ENCODE results near the gene CPO. TPM values are rescaled to one million over a fixed set of nuclear protein-coding genes. Genes with fewer than 3 reads are reported as not detected.

Gene CPO
- total RNA-seq, 1 experiment from 2014 or later: 0.32 TPM

DNA sequence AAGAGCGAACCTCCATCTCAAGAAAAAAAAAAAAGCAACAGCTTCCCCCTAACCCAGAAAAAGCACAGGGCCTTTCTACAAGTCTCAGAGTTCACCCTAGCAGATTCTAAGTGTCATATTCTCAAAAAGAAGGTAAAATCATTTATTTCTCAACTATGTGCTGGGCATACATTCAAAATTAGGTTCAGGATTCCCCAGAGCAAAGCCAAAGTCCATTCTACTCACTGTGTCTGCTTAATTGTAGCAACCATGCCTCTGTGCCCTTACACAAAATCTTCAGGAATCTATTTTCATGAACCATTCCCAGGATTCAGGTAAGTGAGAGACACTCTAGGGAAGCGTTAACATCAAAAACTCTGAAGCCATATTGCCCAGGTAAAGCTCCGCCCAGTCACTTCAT, 40.0 kb downstream of the CPO start:
- ChIA-PET RAD21 (ENCODE audit: low non-redundant PET in 1 of 2, low total read pairs in 2 of 2, uncharacterized antibody in 2 of 2, unreplicated experiment in 2 of 2) (no interaction called here), POLR2A (no interaction called here), CTCF (interaction anchor here (2.5 kb wide), 1 partner anchor 494 kb away, joined by 8 read pairs; no protein-coding TSS in a partner anchor)
- no peak overlapping the region for H2AFZ ChIP-seq (ENCODE audit: low read depth, low read length, poor library complexity, severe bottlenecking)
- no peak for TF ChIP-seq SRF (IDR thresholded peaks at IDR 0.05; ENCODE audit: low read depth)
- no peak for TF ChIP-seq JUND (IDR thresholded peaks at IDR 0.05)
- no peak for TF ChIP-seq EZH2 (IDR thresholded peaks at IDR 0.05)
- no peak for TF ChIP-seq EZH2phosphoT487 (IDR thresholded peaks at IDR 0.05; ENCODE audit: borderline replicate concordance)
- TF ChIP-seq MAX (IDR thresholded peaks at IDR 0.05): no peak
- TF ChIP-seq POLR2AphosphoS5 (IDR thresholded peaks at IDR 0.05; ENCODE audit: low read depth, low read length): no peak
- TF ChIP-seq POLR2A (IDR thresholded peaks at IDR 0.05; ENCODE audit: borderline replicate concordance, extremely low read depth, insufficient read depth, insufficient read length): no peak
- TF ChIP-seq REST (IDR thresholded peaks at IDR 0.05; ENCODE audit: low read depth): no peak
- no peak for TF ChIP-seq EGR1 (IDR thresholded peaks at IDR 0.05; ENCODE audit: low read depth)
- TF ChIP-seq CEBPB (IDR thresholded peaks at IDR 0.05; ENCODE audit: low read depth): no peak
- H3K9me2 ChIP-seq (ENCODE audit: insufficient read depth): no peaks in the 10 kb centered on the region; the same call in 1 of the 2 replicates
- H3K9me3 ChIP-seq (ENCODE audit: control insufficient read depth in 1 of 2, insufficient read depth in 1 of 2, low read depth in 1 of 2, low read length in 2 of 2): no peaks in the 10 kb centered on the region
- intact Hi-C loops (cut with micrococcal nuclease): no loop called here
- H3K27ac ChIP-seq (ENCODE audit: low read depth, low read length): no peak overlapping the region
- no TSS peak for BruUV-seq (replicated peaks)
- H3K27me3 ChIP-seq (ENCODE audit: insufficient read depth, low read length): no peaks in the 10 kb centered on the region
- H3K4me1 ChIP-seq (ENCODE audit: control insufficient read depth in 1 of 2, insufficient read depth in 2 of 2, low read length in 2 of 2): no peaks in the 10 kb centered on the region
- ATAC-seq (no peak), DNase-seq (ENCODE audit: low read depth, low spot score) (no peak)
- no peak overlapping the region for H3K4me3 ChIP-seq (replicated peaks in 1 of 2; ENCODE audit: low read depth in 1 of 2, low read length in 2 of 2)
- H3K4me2 ChIP-seq (ENCODE audit: low read length): no peak overlapping the region
- H3K79me2 ChIP-seq (ENCODE audit: insufficient read depth, low read length): no peaks in the 10 kb centered on the region
- no peaks in the 10 kb centered on the region for H4K20me1 ChIP-seq (ENCODE audit: insufficient read depth)
- no peak overlapping the region for H3K9ac ChIP-seq (ENCODE audit: low read length)
- no peaks in the 10 kb centered on the region for H3K36me3 ChIP-seq (ENCODE audit: control insufficient read depth in 1 of 2, insufficient read depth in 2 of 2, low read length in 2 of 2)

All from HCT116 (cell line).